ENCODE results near the gene GLI3.

GRCh38 chr7:42139751-42140150, 97.3 kb downstream of the GLI3 start:
- TF ChIP-seq CTCF (IDR thresholded peaks at IDR 0.05) (no peak), EZH2 (IDR thresholded peaks at IDR 0.05) (no peak), EZH2phosphoT487 (IDR thresholded peaks at IDR 0.05) (no peak)

Measured in neural progenitor cell (in vitro differentiated cells).